GM12874 (cell line): ENCODE measurements around the gene ARFGAP3.

ENCODE experiments used
- CTCF ChIP-seq: IDR thresholded peaks from 2 replicates; pipeline ENCODE4 v1.5.1; 2011; ENCODE audit warnings: low read depth, mild to moderate bottlenecking, control low read depth, low read length, moderate library complexity; ENCODE audit not compliant: insufficient read depth

ARFGAP3 gene

GRCh38 chr22:42897960-42898359, 40.9 kb upstream of the ARFGAP3 start:
- no peak for TF ChIP-seq CTCF

GRCh38 chr22:42895541-42895981, 38.5 kb upstream of the ARFGAP3 start:
- TF ChIP-seq CTCF, result no peak

GRCh38 chr22:42895087-42895486, 38.0 kb upstream of the ARFGAP3 start:
- no peak for TF ChIP-seq CTCF

GRCh38 chr22:42893371-42894150, 36.5 kb upstream of the ARFGAP3 start:
- TF ChIP-seq CTCF, result no peak

- no peak for TF ChIP-seq CTCF
Observed at GRCh38 chr22:42892571-42893316, 35.7 kb upstream of the ARFGAP3 start.

GRCh38 chr22:42892156-42892555, 35.1 kb upstream of the ARFGAP3 start:
- no peak for TF ChIP-seq CTCF

- TF ChIP-seq CTCF, result no peak
Observed at GRCh38 chr22:42891696-42892095, 34.6 kb upstream of the ARFGAP3 start.
